HepG2 (cell line): Measurements from ENCODE around the gene UBR1. TPM values are rescaled to one million over a fixed set of nuclear protein-coding genes. Genes with fewer than 3 reads are reported as not detected.

Source experiments
- ATAC-seq: fragments of 200-7000 bp; cut with Tn5 transposase; 3 replicates; pipeline ENCODE4 v1.9.1; 2020; ENCODE audit warnings: mild to moderate bottlenecking, moderate library complexity
- BruUV-seq: library from RNA; stranded (reverse); fragments of 400-500 nt; replicated peaks from 2 replicates; lab custom pipeline; 2021; lab: Mats Ljungman, UMichigan
- CTCF ChIA-PET: fragments of 300-600 bp; formaldehyde crosslinking; extraction: SDS; loops from one replicate; lab custom pipeline; 2021; ENCODE audit warnings: low total read pairs, inconsistent platforms, low intra/inter-chr PET ratio; lab: Yijun Ruan, JAX
- POLR2A ChIA-PET: fragments of 350-600 bp; sonication (Branson Sonifier 250); formaldehyde crosslinking; loops from one replicate; lab custom pipeline; 2020; ENCODE audit warnings: antibody characterized with exemption, inconsistent platforms; lab: Yijun Ruan, JAX
- DNase-seq: peaks from one replicate; pipeline ENCODE4 v3.0.0-alpha.2; 2015; ENCODE audit warnings: low spot score
- FAIRE-seq: peaks from 3 replicates; lab custom pipeline; 2011; peaks lifted over from hg19 to GRCh38; lab: Jason Lieb, UNC
- H2AFZ ChIP-seq: one replicate; pipeline ENCODE4 v1.6.1; 2011; ENCODE audit warnings: low read length, inconsistent platforms
- H3K27ac ChIP-seq: fragments of 300-600 bp; 3 replicates; pipeline ENCODE4 v1.8.0; 2011; ENCODE audit warnings: mixed run types, mild to moderate bottlenecking, mixed read lengths, low read length, inconsistent platforms; ENCODE audit not compliant: insufficient read depth; ENCODE audit errors: extremely low read length
- H3K27me3 ChIP-seq, 2 experiments: fragments of 200-600 bp in 1 of 2; 2 replicates in 1 of 2; 3 replicates in 1 of 2; pipeline versions ENCODE4 v1.6.0 to v1.8.0; 2011; ENCODE audit warnings: low read length in 2 of 2, mild to moderate bottlenecking in 2 of 2, moderate library complexity in 2 of 2, inconsistent platforms in 1 of 2; ENCODE audit not compliant: insufficient read depth in 2 of 2, control insufficient read depth in 1 of 2
- H3K36me3 ChIP-seq, 2 experiments: fragments of 200-600 bp in 1 of 2; replicated peaks in 1 of 2; 2 replicates in 1 of 2; 3 replicates in 1 of 2; pipeline versions ENCODE4 v1.5.1 to v1.8.0; 2011; ENCODE audit warnings: low read length in 2 of 2, inconsistent platforms in 1 of 2; ENCODE audit not compliant: insufficient read depth in 2 of 2, control insufficient read depth in 1 of 2
- H3K4me1 ChIP-seq: 2 replicates; pipeline ENCODE4 v1.5.1; 2012; ENCODE audit warnings: low read length, inconsistent platforms; ENCODE audit not compliant: insufficient read depth
- H3K4me2 ChIP-seq: 2 replicates; pipeline ENCODE4 v1.6.0; 2011; ENCODE audit warnings: low read depth, low read length, inconsistent platforms
- H3K4me3 ChIP-seq, 3 experiments: fragments of 200-600 bp in 1 of 3; sonication (generic), shearing (Covaris generic) in 1 of 3; replicated peaks in 1 of 3; 2 replicates each; pipeline ENCODE4 v1.5.1; 2011 to 2016; ENCODE audit warnings: low read length in 3 of 3, inconsistent platforms in 2 of 3, low read depth in 2 of 3, mild to moderate bottlenecking in 2 of 3, control low read depth in 1 of 3, mixed read lengths in 1 of 3; ENCODE audit not compliant: insufficient read depth in 1 of 3
- H3K79me2 ChIP-seq: one replicate; pipeline ENCODE4 v1.6.1; 2011; ENCODE audit warnings: low read length, inconsistent platforms; ENCODE audit not compliant: insufficient read depth
- H3K9ac ChIP-seq: 2 replicates; pipeline ENCODE4 v1.6.0; 2011; ENCODE audit warnings: mild to moderate bottlenecking, low read depth, low read length, inconsistent platforms; ENCODE audit not compliant: insufficient read depth
- H3K9me3 ChIP-seq: 2 replicates; pipeline ENCODE4 v1.5.1; 2012; ENCODE audit warnings: mild to moderate bottlenecking, low read length
- H4K20me1 ChIP-seq: 2 replicates; pipeline ENCODE4 v1.6.0; 2011; ENCODE audit warnings: inconsistent platforms, mild to moderate bottlenecking, low read length, moderate library complexity; ENCODE audit not compliant: insufficient read depth
- AKAP8 ChIP-seq: sonication (generic); formaldehyde crosslinking; IDR thresholded peaks from 2 replicates; pipeline ENCODE4 v1.5.1; 2020; ENCODE audit warnings: mild to moderate bottlenecking, missing genetic modification reagents
- BCL6 ChIP-seq: IDR thresholded peaks from 2 replicates; pipeline ENCODE4 v1.6.1; 2016; ENCODE audit warnings: missing genetic modification reagents, missing compliant biosample characterization
- CBX1 ChIP-seq: IDR thresholded peaks from one replicate; pipeline ENCODE4 v1.6.1; 2016; ENCODE audit warnings: antibody characterized with exemption, low read depth
- DR1 ChIP-seq: sonication (generic); formaldehyde crosslinking; IDR thresholded peaks from 2 replicates; pipeline ENCODE4 v1.8.0; 2021; ENCODE audit warnings: mild to moderate bottlenecking, missing genetic modification reagents, inconsistent platforms
- HNRNPK ChIP-seq: fragments of 200-400 bp; formaldehyde crosslinking; IDR thresholded peaks from 2 replicates; pipeline ENCODE4 v1.6.1; 2018; ENCODE audit warnings: low read length, low read depth, moderate library complexity, mild to moderate bottlenecking; ENCODE audit not compliant: poor library complexity, severe bottlenecking
- MEIS2 ChIP-seq: sonication (generic); formaldehyde crosslinking; IDR thresholded peaks from 2 replicates; pipeline ENCODE4 v1.9.0; 2021; ENCODE audit warnings: mild to moderate bottlenecking, missing genetic modification reagents
- PAX8 ChIP-seq: sonication (generic); formaldehyde crosslinking; IDR thresholded peaks from 2 replicates; pipeline ENCODE4 v1.8.0; 2022; ENCODE audit warnings: mild to moderate bottlenecking, missing genetic modification reagents, borderline replicate concordance
- POLR2AphosphoS5 ChIP-seq: IDR thresholded peaks from 2 replicates; pipeline ENCODE4 v1.6.1; 2012; ENCODE audit warnings: low read depth, low read length
- RAD51 ChIP-seq: fragments of 450-650 bp; IDR thresholded peaks from 2 replicates; pipeline ENCODE4 v1.6.1; 2016; ENCODE audit warnings: borderline replicate concordance
- TBL1XR1 ChIP-seq: fragments of 150-350 bp; IDR thresholded peaks from 2 replicates; pipeline ENCODE4 v1.6.1; 2014; ENCODE audit warnings: borderline replicate concordance, low read length; ENCODE audit not compliant: partially characterized antibody
- TGIF2 ChIP-seq: IDR thresholded peaks from 2 replicates; pipeline ENCODE4 v1.6.1; 2016; ENCODE audit warnings: control low read depth, missing compliant biosample characterization
- ZEB1 ChIP-seq: IDR thresholded peaks from 2 replicates; pipeline ENCODE4 v1.6.1; 2012; ENCODE audit warnings: mild to moderate bottlenecking, low read depth, inconsistent platforms; ENCODE audit not compliant: insufficient replicate concordance
- ZFX ChIP-seq: sonication (generic); formaldehyde crosslinking; IDR thresholded peaks from 2 replicates; pipeline ENCODE4 v1.4.0; 2020; ENCODE audit warnings: mild to moderate bottlenecking, low read depth, missing genetic modification reagents, moderate library complexity
- ZNF337 ChIP-seq: sonication (generic); formaldehyde crosslinking; IDR thresholded peaks from 2 replicates; pipeline ENCODE4 v1.5.1; 2020; ENCODE audit warnings: missing genetic modification reagents, low read depth, mild to moderate bottlenecking, borderline replicate concordance
- in situ Hi-C: cut with HindIII; loops from 2 replicates; pipeline ENCODE4 v1.10.0; 2017; ENCODE audit warnings: low pct_unique_long_range_greater_than_20kb; ENCODE audit not compliant: extremely low pct_ligation_motif_present
- intact Hi-C: fragments of 100-400 bp; cut with micrococcal nuclease; formaldehyde crosslinking; loops from one replicate; pipeline ENCODE4 v1.10.0; 2022; ENCODE audit not compliant: unreplicated experiment
- polyA plus RNA-seq, 8 experiments: library from polyadenylated mRNA; depleted of rRNA in 3 of 8; stranded (reverse) in 7 of 8; unstranded in 1 of 8; fragments of >200 nt; fragmentation: Illumina TruSeq in 4 of 8; extraction: Trizol in 4 of 8; gene quantifications; 2 replicates each; pipeline versions ENCODE4 v1.2.1 to v1.2.3, GENCODE V29; 2011 to 2016; ENCODE audit warnings: low read depth in 4 of 8, missing spikeins in 1 of 8, mixed read lengths in 1 of 8; ENCODE audit not compliant: insufficient read depth in 1 of 8
- total RNA-seq, 5 experiments: library from RNA; depleted of rRNA; stranded (reverse); fragments of >200 nt; fragmentation: Illumina TruSeq; extraction: Trizol; gene quantifications; 2 replicates each; pipeline ENCODE4 v1.2.3, GENCODE V29; 2016; ENCODE audit warnings: low read depth in 1 of 5
- TF ChIP-seq, protein P1 (sequence below): sonication (generic); formaldehyde crosslinking; conservative IDR thresholded peaks from 2 replicates; pipeline ENCODE4 v1.8.0; 2022; ENCODE audit warnings: mild to moderate bottlenecking, moderate library complexity, missing genetic modification reagents

UBR1 gene
- total and polyA plus RNA-seq, 2 of the 13 experiments (the other 11 are each of a cell fraction or from before 2014, with no cell fraction given) = 6.4 to 18.0 TPM

DNA sequence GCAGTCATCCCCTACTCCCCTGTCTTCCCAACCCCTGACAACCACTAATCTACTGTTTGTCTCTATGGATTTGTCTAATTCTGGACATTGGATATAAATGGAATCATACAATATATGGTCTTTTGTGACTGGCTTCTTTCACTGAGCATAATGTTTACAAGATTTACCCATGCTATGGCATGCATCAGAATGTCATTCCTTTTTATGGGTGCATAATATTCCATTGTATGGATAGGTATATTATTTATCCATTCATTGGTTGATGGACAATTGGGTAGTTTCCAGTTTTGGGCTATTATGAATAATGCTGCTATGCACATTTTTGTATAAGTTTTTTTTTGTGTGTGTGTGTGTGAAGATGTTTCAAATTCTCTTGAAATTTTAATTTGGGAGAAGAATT is 168.7 kb downstream of the UBR1 start:
- POLR2A ChIA-PET = no interaction called here
- no peak for FAIRE-seq
- Histone ChIP-seq H4K20me1 (no peaks in the 10 kb centered on the region), H2AFZ (no peak overlapping the region), H3K27me3 (no peaks in the 10 kb centered on the region), H3K9me3 (no peaks in the 10 kb centered on the region), H3K27ac (no peak overlapping the region), H3K9ac (no peak overlapping the region), H3K4me1 (peaks cover 37% of the 10 kb centered on the region), H3K79me2 (no peaks in the 10 kb centered on the region), H3K4me2 (no peak overlapping the region), H3K4me3 (no peak overlapping the region), H3K36me3 (no peaks in the 10 kb centered on the region)
- no TSS peak for BruUV-seq
- intact Hi-C loops = no loop called here
- in situ Hi-C loops = no loop called here
- no peak for DNase-seq
- CTCF ChIA-PET = no interaction called here
- no peak for ATAC-seq
- TF ChIP-seq AKAP8 (no peak), ZNF337 (CRISPR knock-in tag) (no peak), CBX1 (no peak), TBL1XR1 (no peak), ZEB1 (no peak), TGIF2 (CRISPR knock-in tag) (no peak), MEIS2 (CRISPR knock-in tag) (no peak), ZFX (CRISPR knock-in tag) (no peak), POLR2AphosphoS5 (no peak), HNRNPK (no peak), DR1 (CRISPR knock-in tag) (no peak), RAD51 (no peak), BCL6 (CRISPR knock-in tag) (no peak), PAX8 (CRISPR knock-in tag) (no peak)
- TF ChIP-seq, protein P1, sequence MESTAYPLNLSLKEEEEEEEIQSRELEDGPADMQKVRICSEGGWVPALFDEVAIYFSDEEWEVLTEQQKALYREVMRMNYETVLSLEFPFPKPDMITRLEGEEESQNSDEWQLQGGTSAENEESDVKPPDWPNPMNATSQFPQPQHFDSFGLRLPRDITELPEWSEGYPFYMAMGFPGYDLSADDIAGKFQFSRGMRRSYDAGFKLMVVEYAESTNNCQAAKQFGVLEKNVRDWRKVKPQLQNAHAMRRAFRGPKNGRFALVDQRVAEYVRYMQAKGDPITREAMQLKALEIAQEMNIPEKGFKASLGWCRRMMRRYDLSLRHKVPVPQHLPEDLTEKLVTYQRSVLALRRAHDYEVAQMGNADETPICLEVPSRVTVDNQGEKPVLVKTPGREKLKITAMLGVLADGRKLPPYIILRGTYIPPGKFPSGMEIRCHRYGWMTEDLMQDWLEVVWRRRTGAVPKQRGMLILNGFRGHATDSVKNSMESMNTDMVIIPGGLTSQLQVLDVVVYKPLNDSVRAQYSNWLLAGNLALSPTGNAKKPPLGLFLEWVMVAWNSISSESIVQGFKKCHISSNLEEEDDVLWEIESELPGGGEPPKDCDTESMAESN (CRISPR knock-in tag) = no peak
